Measurements from ENCODE around the gene ADPGK. TPM values are rescaled to one million over a fixed set of nuclear protein-coding genes. Genes with fewer than 3 reads are reported as not detected.

ADPGK gene
- total RNA-seq, 1 experiment from 2014 or later, result 54.8 TPM

DNA sequence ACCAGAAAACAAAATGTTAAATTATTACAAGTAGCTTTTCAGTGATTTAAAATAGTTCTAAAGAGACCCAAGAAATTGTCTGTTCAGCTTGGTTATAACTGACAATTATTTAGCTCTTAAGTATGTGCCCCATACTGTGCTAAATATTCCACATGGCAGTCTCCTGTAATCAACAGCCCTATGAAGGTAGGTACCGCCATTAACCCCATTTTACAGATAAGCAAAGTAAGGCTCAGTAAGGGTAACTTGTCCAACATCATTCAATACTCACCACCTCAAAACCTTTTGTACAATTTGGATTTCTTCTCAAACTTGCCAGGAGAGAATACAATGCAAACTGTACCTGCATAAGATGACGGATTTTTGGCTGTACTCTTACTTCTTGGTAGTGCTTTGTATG lies 33.9 kb downstream of the ADPGK start:
- no peak overlapping the region for H4K8ac ChIP-seq (replicated peaks; ENCODE audit: insufficient read length, low read depth, low read length)
- TF ChIP-seq, protein P1, sequence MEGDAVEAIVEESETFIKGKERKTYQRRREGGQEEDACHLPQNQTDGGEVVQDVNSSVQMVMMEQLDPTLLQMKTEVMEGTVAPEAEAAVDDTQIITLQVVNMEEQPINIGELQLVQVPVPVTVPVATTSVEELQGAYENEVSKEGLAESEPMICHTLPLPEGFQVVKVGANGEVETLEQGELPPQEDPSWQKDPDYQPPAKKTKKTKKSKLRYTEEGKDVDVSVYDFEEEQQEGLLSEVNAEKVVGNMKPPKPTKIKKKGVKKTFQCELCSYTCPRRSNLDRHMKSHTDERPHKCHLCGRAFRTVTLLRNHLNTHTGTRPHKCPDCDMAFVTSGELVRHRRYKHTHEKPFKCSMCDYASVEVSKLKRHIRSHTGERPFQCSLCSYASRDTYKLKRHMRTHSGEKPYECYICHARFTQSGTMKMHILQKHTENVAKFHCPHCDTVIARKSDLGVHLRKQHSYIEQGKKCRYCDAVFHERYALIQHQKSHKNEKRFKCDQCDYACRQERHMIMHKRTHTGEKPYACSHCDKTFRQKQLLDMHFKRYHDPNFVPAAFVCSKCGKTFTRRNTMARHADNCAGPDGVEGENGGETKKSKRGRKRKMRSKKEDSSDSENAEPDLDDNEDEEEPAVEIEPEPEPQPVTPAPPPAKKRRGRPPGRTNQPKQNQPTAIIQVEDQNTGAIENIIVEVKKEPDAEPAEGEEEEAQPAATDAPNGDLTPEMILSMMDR (conservative IDR thresholded peaks at IDR 0.05), result no peak
- no peaks in the 10 kb centered on the region for H3K79me1 ChIP-seq (ENCODE audit: insufficient read depth, low read depth, low read length, poor library complexity, severe bottlenecking)
- no peak overlapping the region for H2BK20ac ChIP-seq (ENCODE audit: low read depth, low read length, poor library complexity, severe bottlenecking)
- H3K9me3 Mint-ChIP-seq, result peaks cover 2 to 5% of the 10 kb centered on the region in 2 experiments; a peak in 3 of 5 replicates
- no peaks in the 10 kb centered on the region for H3K27me3 ChIP-seq (ENCODE audit: insufficient read depth, low read length)
- no peak for DNase-seq
- H2BK12ac ChIP-seq (ENCODE audit: insufficient read length, low read depth, low read length), result no peak overlapping the region
- H2BK5ac ChIP-seq (ENCODE audit: insufficient read length, low read length), result no peak overlapping the region
- no peak overlapping the region for H3K18ac ChIP-seq (ENCODE audit: insufficient read length, low read depth, low read length)
- WGBS (ENCODE audit: extremely low coverage, insufficient read length, low lambda C conversion rate), result no CpG with 5 or more reads among the region's 2 CpGs
- no peak overlapping the region for H3K27ac ChIP-seq (ENCODE audit: insufficient read length, low read depth, low read length)
- no peaks in the 10 kb centered on the region for H3K9me3 ChIP-seq (ENCODE audit: control insufficient read depth, low read depth, low read length)
- H2AFZ ChIP-seq (ENCODE audit: low read length), result no peak overlapping the region
- no peak overlapping the region for H3K4me2 ChIP-seq (ENCODE audit: insufficient read depth, insufficient read length, low read length)
- no peaks in the 10 kb centered on the region for H3K4me1 ChIP-seq (ENCODE audit: insufficient read depth, low read length)
- no peaks in the 10 kb centered on the region for H3K27me3 Mint-ChIP-seq (ENCODE audit: low read depth)
- H2AK5ac ChIP-seq (ENCODE audit: insufficient read length, low read length), result no peak overlapping the region
- no peak overlapping the region for H3K4ac ChIP-seq (ENCODE audit: low read depth, low read length)
- H3K23me2 ChIP-seq (ENCODE audit: insufficient read length, low read depth, low read length, poor library complexity, severe bottlenecking), result no peaks in the 10 kb centered on the region
- no peak overlapping the region for H3K27ac Mint-ChIP-seq
- no peak overlapping the region for H2BK120ac ChIP-seq (ENCODE audit: low read depth, low read length, poor library complexity, severe bottlenecking)
- no peaks in the 10 kb centered on the region for H3K4me1 Mint-ChIP-seq
- H3K56ac ChIP-seq (ENCODE audit: insufficient read length, low read depth, low read length), result no peak overlapping the region
- no peaks in the 10 kb centered on the region; the same call in 1 of the 2 replicates for H3K79me2 ChIP-seq (ENCODE audit: insufficient read depth, low read length)
- H3K9ac ChIP-seq (ENCODE audit: extremely low read depth, insufficient read length, low read length), result no peak overlapping the region
- H4K20me1 ChIP-seq (ENCODE audit: control insufficient read depth, insufficient read depth, insufficient read length), result no peaks in the 10 kb centered on the region
- no peak overlapping the region for H2BK15ac ChIP-seq (ENCODE audit: low read depth, low read length)
- H3K4me3 Mint-ChIP-seq, result no peak overlapping the region
- peaks cover 2 to 38% (median 33%) of the 10 kb centered on the region in 3 experiments for H3K36me3 Mint-ChIP-seq (ENCODE audit: insufficient read depth in 1 of 3, low read depth in 3 of 3)
- no peak overlapping the region for H4K91ac ChIP-seq (ENCODE audit: insufficient read length, low read depth, low read length)
- no peak overlapping the region for H3K23ac ChIP-seq (ENCODE audit: insufficient read length, low read depth, low read length)
- no peak overlapping the region for H4K5ac ChIP-seq (ENCODE audit: insufficient read length, low read depth, low read length)
- H3T11ph ChIP-seq (ENCODE audit: low read length), result no peak overlapping the region
- H3K14ac ChIP-seq (ENCODE audit: insufficient read depth, low read length), result no peak overlapping the region
